Measurements from ENCODE around the gene ANXA2. TPM values are rescaled to one million over a fixed set of nuclear protein-coding genes. Genes with fewer than 3 reads are reported as not detected.

Gene ANXA2
- total RNA-seq, 4 donors from 2014 or later, result 487 to 718 (median 620) TPM

GRCh38 chr15:60343221-60343970, 54.4 kb downstream of the ANXA2 start:
- no peak overlapping the region for H3K27ac ChIP-seq
- peaks cover 0 to 24% (median 12%) of the 10 kb centered on the region in 4 donors for H3K36me3 ChIP-seq
- no peak overlapping the region for H3K4me3 ChIP-seq
- TF ChIP-seq, protein P1, sequence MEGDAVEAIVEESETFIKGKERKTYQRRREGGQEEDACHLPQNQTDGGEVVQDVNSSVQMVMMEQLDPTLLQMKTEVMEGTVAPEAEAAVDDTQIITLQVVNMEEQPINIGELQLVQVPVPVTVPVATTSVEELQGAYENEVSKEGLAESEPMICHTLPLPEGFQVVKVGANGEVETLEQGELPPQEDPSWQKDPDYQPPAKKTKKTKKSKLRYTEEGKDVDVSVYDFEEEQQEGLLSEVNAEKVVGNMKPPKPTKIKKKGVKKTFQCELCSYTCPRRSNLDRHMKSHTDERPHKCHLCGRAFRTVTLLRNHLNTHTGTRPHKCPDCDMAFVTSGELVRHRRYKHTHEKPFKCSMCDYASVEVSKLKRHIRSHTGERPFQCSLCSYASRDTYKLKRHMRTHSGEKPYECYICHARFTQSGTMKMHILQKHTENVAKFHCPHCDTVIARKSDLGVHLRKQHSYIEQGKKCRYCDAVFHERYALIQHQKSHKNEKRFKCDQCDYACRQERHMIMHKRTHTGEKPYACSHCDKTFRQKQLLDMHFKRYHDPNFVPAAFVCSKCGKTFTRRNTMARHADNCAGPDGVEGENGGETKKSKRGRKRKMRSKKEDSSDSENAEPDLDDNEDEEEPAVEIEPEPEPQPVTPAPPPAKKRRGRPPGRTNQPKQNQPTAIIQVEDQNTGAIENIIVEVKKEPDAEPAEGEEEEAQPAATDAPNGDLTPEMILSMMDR (IDR thresholded peaks at IDR 0.05), result no peak
- TF ChIP-seq POLR2A (IDR thresholded peaks at IDR 0.05), result no peak
- no peak for TF ChIP-seq POLR2AphosphoS5 (IDR thresholded peaks at IDR 0.05)
- TF ChIP-seq EP300 (IDR thresholded peaks at IDR 0.05; ENCODE audit: low read depth), result no peak
- WGBS, 2 donors (ENCODE audit: low coverage in 1 of 2), result 73 to 83% methylated on average over 1 to 5 of the region's 5 CpGs
- H3K27me3 ChIP-seq, result no peaks in the 10 kb centered on the region
- DNase-seq, result no peak
- intact Hi-C loops (cut with DNase I; ENCODE audit: low total_unique reads), result no loop called here
- no peaks in the 10 kb centered on the region for H3K4me1 ChIP-seq
- in situ Hi-C loops (cut with MboI; ENCODE audit: low pct_ligation_motif_present in 1 of 4, low pct_unique_long_range_greater_than_20kb in 1 of 4, low sequenced_read_pairs in 3 of 4), result no loop called here
- H3K9me3 ChIP-seq, result no peaks in the 10 kb centered on the region

DNA sequence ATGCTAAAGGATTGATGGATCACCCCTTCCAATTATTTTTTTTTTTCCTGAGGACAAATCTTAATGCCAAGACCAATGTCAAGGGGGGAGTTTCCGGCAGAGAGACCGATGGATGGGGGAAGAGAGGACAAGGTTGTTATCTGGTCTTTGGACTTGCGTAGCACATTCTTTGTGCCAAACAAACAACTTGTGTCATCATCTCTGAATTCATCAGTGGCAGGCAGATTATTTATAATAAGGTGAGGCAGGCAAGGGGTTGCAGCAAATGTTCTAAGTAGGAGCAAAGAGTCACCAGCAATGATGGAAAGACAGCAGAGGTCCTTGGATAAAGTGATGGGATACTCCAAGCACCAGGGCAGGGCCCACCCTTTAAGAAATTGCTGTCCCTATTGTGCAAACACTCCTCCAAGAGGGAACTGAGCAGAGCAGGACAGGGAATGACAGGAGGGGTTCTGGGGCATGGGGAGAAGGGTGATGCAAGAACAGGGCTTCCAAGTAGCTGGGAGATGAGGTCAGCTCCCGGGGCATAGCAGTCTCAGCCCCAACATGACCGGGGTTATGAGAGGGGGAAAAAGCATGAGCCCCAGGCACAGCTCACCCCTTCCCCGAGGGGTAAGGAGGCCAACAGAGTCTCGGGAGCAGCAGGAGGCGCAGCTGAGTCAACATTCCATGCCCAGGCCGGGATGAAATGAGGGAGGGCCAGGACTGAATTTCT, 57.4 kb downstream of the ANXA2 start:
- no peaks in the 10 kb centered on the region for H3K4me1 ChIP-seq
- intact Hi-C loops (cut with DNase I; ENCODE audit: low total_unique reads), result no loop called here
- no peaks in the 10 kb centered on the region for H3K9me3 ChIP-seq
- no peak for DNase-seq
- no peak overlapping the region for H3K4me3 ChIP-seq
- no peaks in the 10 kb centered on the region for H3K36me3 ChIP-seq
- H3K27me3 ChIP-seq, result no peaks in the 10 kb centered on the region
- no peak for TF ChIP-seq POLR2A (IDR thresholded peaks at IDR 0.05)
- TF ChIP-seq, protein P1 (IDR thresholded peaks at IDR 0.05), result no peak
- TF ChIP-seq POLR2AphosphoS5 (IDR thresholded peaks at IDR 0.05), result no peak
- no peak for TF ChIP-seq EP300 (IDR thresholded peaks at IDR 0.05; ENCODE audit: low read depth)
- H3K27ac ChIP-seq, result no peak overlapping the region
- in situ Hi-C loops (cut with MboI; ENCODE audit: low pct_ligation_motif_present in 1 of 4, low pct_unique_long_range_greater_than_20kb in 1 of 4, low sequenced_read_pairs in 3 of 4), result no loop called here
- WGBS, 2 donors (ENCODE audit: low coverage in 1 of 2), result 87 to 96% methylated on average over 3 to 9 of the region's 9 CpGs

DNA sequence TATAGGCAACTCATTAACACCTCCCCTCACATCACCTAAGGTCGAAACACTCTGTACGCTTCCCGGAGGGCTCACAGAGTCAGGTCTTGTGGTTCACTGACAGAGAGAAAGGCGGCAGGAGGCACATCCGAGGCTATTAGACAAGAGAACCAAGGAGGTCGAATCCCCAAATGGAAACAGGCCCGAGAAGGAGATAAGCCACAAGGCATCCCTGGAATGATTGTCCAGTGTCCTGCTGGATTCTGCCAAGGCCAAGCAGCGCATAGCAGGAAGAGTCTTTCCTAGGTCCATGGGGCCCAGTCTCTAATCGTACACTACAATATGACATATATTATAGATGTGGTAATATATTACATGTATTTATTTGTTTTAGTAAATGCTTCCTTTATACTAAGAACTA, 58.5 kb downstream of the ANXA2 start:
- intact Hi-C loops (cut with DNase I; ENCODE audit: low total_unique reads) (no loop called here), in situ Hi-C loops (cut with MboI; ENCODE audit: low pct_ligation_motif_present in 1 of 4, low pct_unique_long_range_greater_than_20kb in 1 of 4, low sequenced_read_pairs in 3 of 4) (no loop called here)
- TF ChIP-seq EP300 (IDR thresholded peaks at IDR 0.05; ENCODE audit: low read depth) (no peak), POLR2A (IDR thresholded peaks at IDR 0.05) (no peak), POLR2AphosphoS5 (IDR thresholded peaks at IDR 0.05) (no peak)
- TF ChIP-seq, protein P1 (IDR thresholded peaks at IDR 0.05), result no peak
- no peak overlapping the region for H3K27ac ChIP-seq
- H3K27me3 ChIP-seq, result no peaks in the 10 kb centered on the region
- no peaks in the 10 kb centered on the region for H3K9me3 ChIP-seq
- H3K4me3 ChIP-seq, result no peak overlapping the region
- WGBS, 2 donors (ENCODE audit: low coverage in 1 of 2), result 86 to 92% methylated on average over 2 to 9 of the region's 9 CpGs
- no peaks in the 10 kb centered on the region for H3K4me1 ChIP-seq
- H3K36me3 ChIP-seq, result no peaks in the 10 kb centered on the region
- DNase-seq, result no peak

DNA sequence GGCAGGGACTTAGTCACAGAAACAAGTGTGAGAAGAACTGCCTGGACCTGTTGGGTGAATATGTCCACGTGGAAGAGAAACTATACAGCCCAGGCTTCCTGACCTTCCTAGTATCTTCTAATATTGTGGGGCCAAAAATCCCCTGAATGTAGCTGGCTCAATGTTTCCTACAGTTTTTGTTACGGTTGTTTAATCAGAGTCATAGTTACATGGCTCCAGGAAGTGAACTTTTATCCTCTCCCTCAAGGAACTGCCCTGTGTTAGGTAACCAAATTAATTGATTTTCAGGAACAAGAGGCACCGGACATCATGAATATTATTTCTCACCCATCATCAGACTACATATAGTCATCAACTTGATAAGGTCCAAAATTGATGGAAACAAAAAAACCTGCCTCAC, 59.0 kb downstream of the ANXA2 start:
- Histone ChIP-seq H3K27ac (no peak overlapping the region), H3K9me3 (no peaks in the 10 kb centered on the region), H3K4me3 (no peak overlapping the region), H3K4me1 (no peaks in the 10 kb centered on the region), H3K36me3 (no peaks in the 10 kb centered on the region), H3K27me3 (no peaks in the 10 kb centered on the region)
- TF ChIP-seq POLR2A (IDR thresholded peaks at IDR 0.05) (no peak), POLR2AphosphoS5 (IDR thresholded peaks at IDR 0.05) (no peak), EP300 (IDR thresholded peaks at IDR 0.05; ENCODE audit: low read depth) (no peak)
- TF ChIP-seq, protein P1 (IDR thresholded peaks at IDR 0.05), result no peak
- intact Hi-C loops (cut with DNase I; ENCODE audit: low total_unique reads) (no loop called here), in situ Hi-C loops (cut with MboI; ENCODE audit: low pct_ligation_motif_present in 1 of 4, low pct_unique_long_range_greater_than_20kb in 1 of 4, low sequenced_read_pairs in 3 of 4) (no loop called here)
- DNase-seq, result no peak
- WGBS, 2 donors (ENCODE audit: low coverage in 1 of 2), result 39 to 51% methylated on average over 2 to 3 of the region's 3 CpGs

All from transverse colon (tissue), 4 donors.